Endodermal cell (in vitro differentiated cells): ENCODE data around the gene SEM1. TPM values are rescaled to one million over a fixed set of nuclear protein-coding genes. Genes with fewer than 3 reads are reported as not detected.
"Not testable (repeated sequence)": the region's sequence is repeated elsewhere in the genome, so short reads cannot be mapped to it uniquely, and the experiment has no call there.

Source experiments
- DNase-seq: peaks from one replicate; pipeline ENCODE4 v3.0.0-alpha.2; 2017
- H3K27ac ChIP-seq: 2 replicates; pipeline ENCODE4 v1.5.1; 2013; ENCODE audit warnings: mild to moderate bottlenecking, low read depth, low read length, moderate library complexity
- H3K27me3 ChIP-seq: 2 replicates; pipeline ENCODE4 v1.6.1; 2013; ENCODE audit warnings: mild to moderate bottlenecking, low read length, moderate library complexity; ENCODE audit not compliant: insufficient read depth, control insufficient read depth, poor library complexity, severe bottlenecking
- H3K36me3 ChIP-seq: 2 replicates; pipeline ENCODE4 v1.7.0; 2013; ENCODE audit warnings: mild to moderate bottlenecking, low read length, moderate library complexity; ENCODE audit not compliant: control insufficient read depth, insufficient read depth
- H3K4me1 ChIP-seq: one replicate; pipeline ENCODE4 v1.7.0; 2013; ENCODE audit warnings: low read length; ENCODE audit not compliant: control insufficient read depth, insufficient read depth
- H3K4me3 ChIP-seq: 2 replicates; pipeline ENCODE4 v1.5.1; 2013; ENCODE audit warnings: mild to moderate bottlenecking, low read length, moderate library complexity
- H3K9ac ChIP-seq: 2 replicates; pipeline ENCODE4 v1.6.1; 2013; ENCODE audit warnings: mild to moderate bottlenecking, low read length, moderate library complexity; ENCODE audit not compliant: poor library complexity, severe bottlenecking; ENCODE audit errors: extremely low read depth
- H3K9me3 ChIP-seq: 2 replicates; pipeline ENCODE4 v1.6.1; 2013; ENCODE audit warnings: mild to moderate bottlenecking, low read length, moderate library complexity; ENCODE audit not compliant: control insufficient read depth
- H3K27ac Mint-ChIP-seq: 2 replicates; pipeline ENCODE4 v1.8.0; 2020; ENCODE audit warnings: mixed read lengths
- H3K27me3 Mint-ChIP-seq: 2 replicates; pipeline ENCODE4 v1.8.0; 2021; ENCODE audit warnings: mild to moderate bottlenecking, mixed read lengths; ENCODE audit not compliant: insufficient read depth
- H3K36me3 Mint-ChIP-seq: 2 replicates; pipeline ENCODE4 v1.8.0; 2020; ENCODE audit warnings: low read depth, mixed read lengths
- H3K4me1 Mint-ChIP-seq: 2 replicates; pipeline ENCODE4 v1.8.0; 2020; ENCODE audit warnings: mixed read lengths
- H3K4me3 Mint-ChIP-seq: 2 replicates; pipeline ENCODE4 v1.8.0; 2020; ENCODE audit warnings: mild to moderate bottlenecking, moderate library complexity, mixed read lengths
- H3K9me3 Mint-ChIP-seq: 2 replicates; pipeline ENCODE4 v1.8.0; 2020; ENCODE audit warnings: mild to moderate bottlenecking, mixed read lengths
- WGBS, 2 experiments: methylation state at CpG; one replicate each; pipeline versions ENCODE4 v1.1.5 to v1.1.7; 2013; ENCODE audit warnings: missing lambda C conversion rate in 2 of 2, mixed read lengths in 1 of 2; ENCODE audit not compliant: insufficient coverage in 1 of 2, insufficient read length in 1 of 2; 5-methylcytosine and 5-hydroxymethylcytosine counted together
- total RNA-seq, 2 donors: library from RNA; stranded (reverse); fragmentation: NEBNext Ultra II Directional in 1 of 2; extraction: Animal tissue kit (Norgen Biotek cat#: 25700) in 1 of 2; gene quantifications; 2 replicates in 1 of 2; 3 replicates in 1 of 2; pipeline ENCODE4 v1.2.1, GENCODE V29; 2021
- TF ChIP-seq, protein P1 (sequence below): fragments of 200-600 bp; sonication (generic); conservative IDR thresholded peaks from 2 replicates; pipeline ENCODE4 v1.5.0; 2021; ENCODE audit warnings: antibody characterized with exemption, mild to moderate bottlenecking

SEM1 gene
- total RNA-seq, 2 donors from 2014 or later, result 85.1 to 127 TPM

GRCh38 chr7:96663457-96663856, 46.2 kb downstream of the SEM1 start:
- no peaks in the 10 kb centered on the region for H3K27me3 ChIP-seq
- H3K27ac Mint-ChIP-seq, result no peak overlapping the region
- TF ChIP-seq, protein P1, sequence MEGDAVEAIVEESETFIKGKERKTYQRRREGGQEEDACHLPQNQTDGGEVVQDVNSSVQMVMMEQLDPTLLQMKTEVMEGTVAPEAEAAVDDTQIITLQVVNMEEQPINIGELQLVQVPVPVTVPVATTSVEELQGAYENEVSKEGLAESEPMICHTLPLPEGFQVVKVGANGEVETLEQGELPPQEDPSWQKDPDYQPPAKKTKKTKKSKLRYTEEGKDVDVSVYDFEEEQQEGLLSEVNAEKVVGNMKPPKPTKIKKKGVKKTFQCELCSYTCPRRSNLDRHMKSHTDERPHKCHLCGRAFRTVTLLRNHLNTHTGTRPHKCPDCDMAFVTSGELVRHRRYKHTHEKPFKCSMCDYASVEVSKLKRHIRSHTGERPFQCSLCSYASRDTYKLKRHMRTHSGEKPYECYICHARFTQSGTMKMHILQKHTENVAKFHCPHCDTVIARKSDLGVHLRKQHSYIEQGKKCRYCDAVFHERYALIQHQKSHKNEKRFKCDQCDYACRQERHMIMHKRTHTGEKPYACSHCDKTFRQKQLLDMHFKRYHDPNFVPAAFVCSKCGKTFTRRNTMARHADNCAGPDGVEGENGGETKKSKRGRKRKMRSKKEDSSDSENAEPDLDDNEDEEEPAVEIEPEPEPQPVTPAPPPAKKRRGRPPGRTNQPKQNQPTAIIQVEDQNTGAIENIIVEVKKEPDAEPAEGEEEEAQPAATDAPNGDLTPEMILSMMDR, result no peak
- no peak overlapping the region for H3K27ac ChIP-seq
- 92 to 100% methylated on average over 2 of the region's 2 CpGs for WGBS, 2 experiments
- no peak overlapping the region for H3K9ac ChIP-seq
- no peaks in the 10 kb centered on the region for H3K4me1 ChIP-seq
- H3K27me3 Mint-ChIP-seq, result no peaks in the 10 kb centered on the region
- no peaks in the 10 kb centered on the region for H3K9me3 ChIP-seq
- no peak overlapping the region for H3K4me3 Mint-ChIP-seq
- DNase-seq, result no peak
- H3K4me3 ChIP-seq, result no peak overlapping the region
- peaks cover 7% of the 10 kb centered on the region for H3K36me3 ChIP-seq
- H3K4me1 Mint-ChIP-seq, result no peaks in the 10 kb centered on the region
- no peaks in the 10 kb centered on the region for H3K9me3 Mint-ChIP-seq
- peaks cover 3% of the 10 kb centered on the region for H3K36me3 Mint-ChIP-seq

GRCh38 chr7:96662151-96662550, 47.5 kb downstream of the SEM1 start:
- not testable (repeated sequence) for H3K27ac ChIP-seq, H3K9me3 Mint-ChIP-seq, H3K4me3 Mint-ChIP-seq, H3K4me3 ChIP-seq, H3K36me3 Mint-ChIP-seq, H3K27ac Mint-ChIP-seq, H3K27me3 ChIP-seq, H3K4me1 Mint-ChIP-seq, H3K27me3 Mint-ChIP-seq, H3K4me1 ChIP-seq, H3K9ac ChIP-seq, DNase-seq, H3K36me3 ChIP-seq, H3K9me3 ChIP-seq
- 97 to 100% methylated on average over 1 to 3 of the region's 3 CpGs for WGBS, 2 experiments

- DNase-seq, result no peak
- Mint-ChIP-seq H3K4me1 (peaks cover 10% of the 10 kb centered on the region), H3K36me3 (no peaks in the 10 kb centered on the region), H3K4me3 (no peak overlapping the region), H3K27ac (no peak overlapping the region), H3K9me3 (no peaks in the 10 kb centered on the region), H3K27me3 (no peaks in the 10 kb centered on the region)
- Histone ChIP-seq H3K4me1 (no peaks in the 10 kb centered on the region), H3K27ac (no peak overlapping the region), H3K27me3 (no peaks in the 10 kb centered on the region), H3K9me3 (no peaks in the 10 kb centered on the region), H3K36me3 (no peaks in the 10 kb centered on the region), H3K9ac (no peak overlapping the region), H3K4me3 (no peak overlapping the region)
- 66% methylated on average over 2 of the region's 2 CpGs; no CpG with 5 or more reads in 1 of the 2 experiments for WGBS, 2 experiments
- TF ChIP-seq, protein P1, result no peak
Observed at GRCh38 chr7:96658022-96658412, 51.6 kb downstream of the SEM1 start.

DNA sequence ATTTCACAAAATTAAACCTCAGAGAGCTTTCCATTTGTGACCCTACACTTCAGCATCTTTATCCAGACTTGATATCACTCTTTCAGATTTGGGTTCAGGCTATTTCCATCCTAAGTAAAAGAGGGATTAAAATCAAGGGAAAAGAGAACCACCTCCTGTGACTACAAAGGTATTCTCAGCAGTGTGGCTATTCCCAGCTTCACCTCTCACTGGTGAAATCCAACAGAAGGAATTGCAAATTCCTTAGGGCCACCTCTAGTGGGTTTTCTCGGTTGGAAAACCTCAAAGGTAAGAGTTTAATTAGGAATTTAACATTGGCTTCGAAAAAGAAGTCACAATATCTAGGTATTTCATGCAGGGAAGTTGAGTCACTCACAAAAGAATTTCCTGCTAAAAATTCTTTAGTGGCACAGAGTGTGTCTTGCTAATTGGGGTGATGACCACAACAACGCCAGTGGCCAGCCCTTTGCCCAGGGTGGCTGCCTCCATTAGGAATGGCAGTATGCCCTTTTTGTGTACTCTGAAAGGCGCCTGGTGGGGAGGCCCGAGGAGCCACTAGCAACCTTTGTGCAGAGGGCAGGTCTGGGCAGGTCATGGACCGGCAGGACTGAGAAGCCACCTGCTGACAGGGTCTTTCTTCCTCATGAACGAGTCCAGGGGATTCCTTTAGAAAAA, 52.2 kb downstream of the SEM1 start:
- H3K9me3 Mint-ChIP-seq, result peaks cover 2% of the 10 kb centered on the region
- 33 to 49% methylated on average over 6 to 7 of the region's 7 CpGs for WGBS, 2 experiments
- Histone ChIP-seq H3K9ac (no peak overlapping the region), H3K27me3 (no peaks in the 10 kb centered on the region), H3K4me3 (no peak overlapping the region), H3K4me1 (no peaks in the 10 kb centered on the region), H3K36me3 (no peaks in the 10 kb centered on the region), H3K9me3 (peaks cover 1% of the 10 kb centered on the region), H3K27ac (no peak overlapping the region)
- H3K4me1 Mint-ChIP-seq, result peaks cover 13% of the 10 kb centered on the region
- no peak overlapping the region for H3K4me3 Mint-ChIP-seq
- peak; percentile 63 for DNase-seq
- no peaks in the 10 kb centered on the region for H3K36me3 Mint-ChIP-seq
- no peaks in the 10 kb centered on the region for H3K27me3 Mint-ChIP-seq
- TF ChIP-seq, protein P1, result no peak
- H3K27ac Mint-ChIP-seq, result no peak overlapping the region
